ENCODE measurements around the gene UAP1L1.

Gene UAP1L1

DNA sequence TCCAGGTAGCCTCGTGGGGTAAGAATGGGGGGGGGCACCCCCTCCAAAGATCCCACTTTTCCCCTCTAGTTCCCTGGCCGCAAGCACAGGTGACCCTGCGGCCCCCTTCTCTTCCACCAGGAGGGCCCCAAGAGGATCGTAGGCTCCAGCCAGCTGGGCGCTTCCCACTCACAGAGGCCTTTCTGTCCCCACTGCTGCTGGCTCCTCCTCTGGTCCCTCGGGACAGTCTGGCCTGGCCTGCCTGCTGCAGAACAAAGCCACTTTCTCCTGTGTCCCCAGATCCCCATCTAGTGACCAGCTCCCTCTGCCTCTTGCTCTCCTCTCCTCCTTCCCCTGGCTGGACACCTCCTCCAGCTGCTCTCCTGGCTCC lies 6.4 kb upstream of the UAP1L1 start:
- DNase-seq: peak; percentile 94
- Histone ChIP-seq H3K36me3 (peaks cover 14% of the 10 kb centered on the region), H3K9me3 (no peaks in the 10 kb centered on the region), H3K27me3 (no peaks in the 10 kb centered on the region), H3K4me3 (ENCODE audit: low read depth, low read length) (peak overlapping the region; percentile 74), H3K4me1 (peaks cover 20% of the 10 kb centered on the region)
- TF ChIP-seq, protein P1, sequence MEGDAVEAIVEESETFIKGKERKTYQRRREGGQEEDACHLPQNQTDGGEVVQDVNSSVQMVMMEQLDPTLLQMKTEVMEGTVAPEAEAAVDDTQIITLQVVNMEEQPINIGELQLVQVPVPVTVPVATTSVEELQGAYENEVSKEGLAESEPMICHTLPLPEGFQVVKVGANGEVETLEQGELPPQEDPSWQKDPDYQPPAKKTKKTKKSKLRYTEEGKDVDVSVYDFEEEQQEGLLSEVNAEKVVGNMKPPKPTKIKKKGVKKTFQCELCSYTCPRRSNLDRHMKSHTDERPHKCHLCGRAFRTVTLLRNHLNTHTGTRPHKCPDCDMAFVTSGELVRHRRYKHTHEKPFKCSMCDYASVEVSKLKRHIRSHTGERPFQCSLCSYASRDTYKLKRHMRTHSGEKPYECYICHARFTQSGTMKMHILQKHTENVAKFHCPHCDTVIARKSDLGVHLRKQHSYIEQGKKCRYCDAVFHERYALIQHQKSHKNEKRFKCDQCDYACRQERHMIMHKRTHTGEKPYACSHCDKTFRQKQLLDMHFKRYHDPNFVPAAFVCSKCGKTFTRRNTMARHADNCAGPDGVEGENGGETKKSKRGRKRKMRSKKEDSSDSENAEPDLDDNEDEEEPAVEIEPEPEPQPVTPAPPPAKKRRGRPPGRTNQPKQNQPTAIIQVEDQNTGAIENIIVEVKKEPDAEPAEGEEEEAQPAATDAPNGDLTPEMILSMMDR (IDR thresholded peaks at IDR 0.05; ENCODE audit: low read depth, low read length): peak; percentile 46

- Histone ChIP-seq H3K4me3 (ENCODE audit: low read depth, low read length) (peak overlapping the region; percentile 74), H3K9me3 (no peaks in the 10 kb centered on the region), H3K27me3 (no peaks in the 10 kb centered on the region), H3K4me1 (peaks cover 20% of the 10 kb centered on the region), H3K36me3 (peaks cover 10% of the 10 kb centered on the region)
- TF ChIP-seq, protein P1 (IDR thresholded peaks at IDR 0.05; ENCODE audit: low read depth, low read length): no peak
- DNase-seq: no peak
These were observed 6.0 kb upstream of the UAP1L1 start for GRCh38 chr9:137071282-137071681.

DNA sequence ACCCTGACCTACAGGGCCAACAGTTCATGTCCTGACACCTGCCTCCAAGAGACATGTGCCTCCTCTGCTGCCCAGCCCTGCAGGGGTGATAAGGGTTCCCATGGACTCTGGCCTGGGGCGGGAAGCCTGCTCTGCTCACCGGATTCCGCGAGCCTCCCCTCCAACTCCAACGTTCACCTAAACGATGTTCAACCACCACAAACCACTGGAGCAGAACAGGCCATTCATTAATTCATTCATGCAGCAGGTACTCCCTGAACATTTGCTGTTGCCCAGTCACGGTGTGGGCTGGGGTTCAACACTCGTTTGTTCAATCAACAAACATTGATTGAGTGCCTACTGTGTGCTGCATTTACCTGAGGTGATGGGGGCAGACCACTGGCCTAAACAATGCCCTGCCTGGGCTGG lies 3.3 kb upstream of the UAP1L1 start:
- TF ChIP-seq, protein P1 (IDR thresholded peaks at IDR 0.05; ENCODE audit: low read depth, low read length): no peak
- Histone ChIP-seq H3K36me3 (peaks cover 7% of the 10 kb centered on the region), H3K4me1 (peaks cover 21% of the 10 kb centered on the region), H3K27me3 (no peaks in the 10 kb centered on the region), H3K4me3 (ENCODE audit: low read depth, low read length) (no peak overlapping the region), H3K9me3 (no peaks in the 10 kb centered on the region)
- DNase-seq: no peak

DNA sequence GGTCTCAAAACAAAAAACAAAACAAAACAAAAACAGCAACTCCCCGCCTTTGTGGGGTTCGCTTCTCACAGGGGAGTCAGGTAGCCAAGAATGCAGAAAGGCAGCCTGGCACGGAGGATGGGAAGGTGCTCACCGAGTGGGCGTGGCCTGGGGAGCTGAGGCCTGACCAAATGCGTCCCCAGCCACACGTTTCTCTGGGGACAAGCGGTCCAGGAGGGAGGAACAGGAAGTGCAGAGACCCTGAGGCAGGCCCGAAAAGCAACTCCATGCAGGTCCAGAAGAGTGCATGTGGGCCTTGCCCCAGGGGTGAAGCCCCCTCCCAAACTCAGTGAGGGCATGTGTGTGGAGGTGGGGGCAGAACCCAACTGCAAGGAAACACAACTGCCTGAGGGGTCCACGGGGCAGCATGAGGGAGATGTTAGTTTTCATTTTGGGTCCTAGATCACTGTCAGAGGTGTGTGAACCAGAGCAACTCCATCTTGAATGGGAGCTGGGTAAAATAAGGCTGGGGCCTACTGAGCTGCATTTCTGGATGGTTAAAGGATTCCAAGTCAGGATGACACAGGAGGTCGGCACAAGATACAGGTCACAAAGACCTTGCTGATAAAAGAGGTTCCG lies 2.6 kb upstream of the UAP1L1 start:
- H3K4me3 ChIP-seq (ENCODE audit: low read depth, low read length): no peak overlapping the region
- peaks cover 21% of the 10 kb centered on the region for H3K4me1 ChIP-seq

GRCh38 chr9:137075275-137075775 lies 2.0 kb upstream of the UAP1L1 start:
- Histone ChIP-seq H3K36me3 (peaks cover 21% of the 10 kb centered on the region), H3K4me1 (peaks cover 21% of the 10 kb centered on the region), H3K27me3 (no peaks in the 10 kb centered on the region), H3K4me3 (ENCODE audit: low read depth, low read length) (no peak overlapping the region), H3K9me3 (no peaks in the 10 kb centered on the region)
- TF ChIP-seq, protein P1 (IDR thresholded peaks at IDR 0.05; ENCODE audit: low read depth, low read length): no peak
- DNase-seq: no peak

More for the DNA sequence above, 2.6 kb upstream of the UAP1L1 start:
- Histone ChIP-seq H3K27me3 (no peaks in the 10 kb centered on the region), H3K36me3 (peaks cover 15% of the 10 kb centered on the region), H3K9me3 (no peaks in the 10 kb centered on the region)
- no peak for DNase-seq
- TF ChIP-seq, protein P1 (IDR thresholded peaks at IDR 0.05; ENCODE audit: low read depth, low read length): no peak

- Histone ChIP-seq H3K9me3 (no peaks in the 10 kb centered on the region), H3K36me3 (peaks cover 29% of the 10 kb centered on the region), H3K27me3 (no peaks in the 10 kb centered on the region), H3K4me3 (ENCODE audit: low read depth, low read length) (peak overlapping the region; percentile 33; the same call in 1 of the 2 replicates), H3K4me1 (peaks cover 11% of the 10 kb centered on the region)
- no peak for DNase-seq
- TF ChIP-seq, protein P1 (IDR thresholded peaks at IDR 0.05; ENCODE audit: low read depth, low read length): no peak
These were observed 694 bp upstream of the UAP1L1 start for GRCh38 chr9:137076636-137077009.

Measured in BE2C (cell line).